ENCODE measurements around the gene LSAMP.

GRCh38 chr3:115804200-115804599, 641.1 kb downstream of the LSAMP start:
- TF ChIP-seq CTCF (IDR thresholded peaks at IDR 0.05; ENCODE audit: borderline replicate concordance, extremely low read depth, low read length, poor library complexity, severe bottlenecking) (no peak), EZH2 (IDR thresholded peaks at IDR 0.05; ENCODE audit: borderline replicate concordance, low read depth, low read length, severe bottlenecking) (no peak)

All from DND-41 (cell line).